HG03108 (cell line): Measurements from ENCODE around the gene ACTN1.
"Not testable (repeated sequence)": the region's sequence is repeated elsewhere in the genome, so short reads cannot be mapped to it uniquely, and the experiment has no call there.

ENCODE experiments used
- ATAC-seq: cut with Tn5 transposase; IDR thresholded peaks from one replicate; pipeline ENCODE4 v1.9.1; 2021; ENCODE audit warnings: moderate library complexity; ENCODE audit not compliant: unreplicated experiment

The ACTN1 gene

DNA sequence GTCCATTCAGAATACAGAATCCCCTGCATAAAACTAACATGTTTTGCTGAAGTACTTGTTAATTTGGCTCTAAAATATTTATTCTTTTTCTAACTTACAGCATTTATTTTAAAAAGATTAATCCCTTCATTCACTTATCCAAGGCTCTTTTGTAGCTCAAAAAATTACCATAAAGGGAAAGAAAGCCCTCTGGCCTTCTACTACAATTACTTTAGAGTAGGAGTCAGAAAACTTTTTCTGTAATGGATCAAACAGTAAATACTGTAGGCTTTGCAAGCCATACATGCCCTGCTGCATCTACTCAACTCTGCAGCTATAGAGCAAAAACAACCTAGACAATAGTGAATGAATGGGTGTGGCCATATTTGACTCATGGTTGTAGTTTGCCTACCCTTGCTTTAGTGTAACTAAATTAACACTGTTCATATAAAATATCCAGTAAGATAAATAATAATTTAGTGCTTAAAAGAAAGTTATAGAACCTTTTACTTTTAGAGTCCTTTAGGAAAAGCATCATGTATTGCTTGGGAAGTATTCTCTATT, 112.0 kb downstream of the ACTN1 start:
- no peak for ATAC-seq

DNA sequence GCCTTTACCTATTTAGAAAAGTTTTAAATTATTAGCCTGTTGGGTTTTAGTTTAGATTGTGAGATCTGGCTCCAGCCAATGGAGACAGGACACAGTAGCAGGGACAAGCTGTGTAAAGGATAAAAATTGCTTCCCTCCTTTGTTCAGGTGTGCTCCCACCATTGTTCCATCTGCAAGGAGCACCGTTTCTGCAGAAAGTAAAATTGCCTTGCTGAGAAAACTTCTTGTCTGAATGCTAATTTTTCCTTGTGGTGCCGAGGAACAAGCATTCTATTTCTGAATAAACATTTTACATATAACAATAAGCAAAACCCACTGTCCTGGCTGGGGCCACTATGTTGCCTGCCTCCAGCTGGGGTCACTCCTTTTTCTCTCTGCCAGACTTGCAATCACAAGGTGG, 113.6 kb downstream of the ACTN1 start:
- no peak for ATAC-seq

DNA sequence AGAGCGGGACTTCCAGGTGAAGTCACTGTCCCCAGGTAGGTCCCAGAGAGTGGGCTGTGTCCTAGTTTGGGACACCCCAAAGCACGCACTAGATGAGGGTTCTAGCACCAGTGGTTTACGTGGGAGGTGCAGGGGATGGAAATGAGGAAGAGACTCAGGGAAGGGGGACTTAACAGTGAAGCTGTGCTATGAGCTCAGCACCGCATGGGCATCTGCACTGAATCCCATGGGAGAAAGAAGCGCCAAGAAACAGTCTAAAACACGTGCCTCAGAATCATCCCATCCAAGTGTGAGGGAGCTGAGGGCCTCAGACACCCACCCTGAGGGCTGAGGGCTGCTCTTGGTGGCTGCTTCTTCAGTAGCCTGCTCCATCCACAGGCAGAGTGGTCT, 114.7 kb downstream of the ACTN1 start:
- no peak for ATAC-seq

DNA sequence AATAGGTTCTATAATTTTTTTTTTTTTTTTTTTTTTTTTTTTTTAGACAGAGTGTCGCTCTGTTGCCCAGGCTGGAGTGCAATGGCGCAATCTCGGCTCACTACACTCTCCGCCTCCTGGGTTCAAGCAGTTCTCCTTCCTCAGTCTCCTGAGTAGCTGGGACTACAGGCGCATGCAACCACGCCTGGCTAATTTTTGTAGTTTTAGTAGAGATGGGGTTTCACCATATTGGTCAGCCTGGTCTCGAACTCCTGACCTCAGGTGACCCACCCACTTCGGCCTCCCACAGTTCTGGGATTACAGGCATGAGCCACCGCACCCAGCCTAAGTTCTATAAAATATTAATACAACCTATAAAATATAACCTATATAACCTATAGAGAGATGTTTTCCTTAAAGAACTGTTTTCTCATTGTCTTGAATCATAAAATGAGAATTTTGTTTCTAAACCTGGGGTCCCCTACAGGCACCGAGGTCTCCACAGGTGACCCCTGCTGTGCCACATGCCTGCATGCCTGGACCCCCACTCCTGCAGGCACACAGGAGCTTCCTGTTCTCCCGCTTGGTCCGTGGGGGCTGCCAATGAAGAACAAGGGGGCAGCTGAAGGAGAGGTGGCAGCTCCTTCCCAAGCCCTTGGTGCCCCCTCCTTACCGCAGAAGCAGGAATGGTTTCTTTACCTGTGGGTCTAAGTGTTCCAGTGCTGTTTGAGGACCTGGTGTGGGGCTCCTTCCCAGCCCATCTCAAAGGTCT, 115.3 kb downstream of the ACTN1 start:
- ATAC-seq: no peak

DNA sequence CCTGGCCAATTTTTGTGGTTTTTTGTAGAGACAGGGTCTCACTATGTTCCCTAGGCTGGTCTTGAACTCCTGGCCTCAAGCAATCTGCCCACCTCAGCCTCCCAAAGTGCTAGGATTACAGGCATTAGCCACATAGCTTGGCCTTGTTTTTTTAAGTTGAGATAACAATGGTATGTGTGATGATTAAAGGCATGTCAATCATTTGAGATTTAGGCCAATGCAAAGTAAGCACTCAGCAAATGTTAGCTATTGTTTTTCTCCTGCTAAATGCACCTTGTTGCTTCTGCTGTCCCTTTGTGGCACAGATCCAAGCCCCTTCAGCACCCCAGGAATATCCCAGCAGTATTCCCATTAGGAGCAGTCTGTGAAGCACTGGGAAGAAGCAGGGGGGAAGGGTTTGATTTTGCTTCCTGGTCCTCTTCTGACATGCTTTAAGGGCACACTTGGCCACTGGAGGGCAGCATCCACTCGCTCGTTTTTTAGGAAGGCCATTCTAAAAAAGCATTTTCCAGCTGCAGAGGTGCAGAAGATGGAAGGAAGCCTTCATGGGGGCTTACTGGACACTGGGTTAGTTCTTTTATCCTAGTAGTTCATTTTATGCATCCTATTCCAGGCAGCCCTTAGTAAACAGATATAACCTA, 116.0 kb downstream of the ACTN1 start:
- no peak for ATAC-seq

DNA sequence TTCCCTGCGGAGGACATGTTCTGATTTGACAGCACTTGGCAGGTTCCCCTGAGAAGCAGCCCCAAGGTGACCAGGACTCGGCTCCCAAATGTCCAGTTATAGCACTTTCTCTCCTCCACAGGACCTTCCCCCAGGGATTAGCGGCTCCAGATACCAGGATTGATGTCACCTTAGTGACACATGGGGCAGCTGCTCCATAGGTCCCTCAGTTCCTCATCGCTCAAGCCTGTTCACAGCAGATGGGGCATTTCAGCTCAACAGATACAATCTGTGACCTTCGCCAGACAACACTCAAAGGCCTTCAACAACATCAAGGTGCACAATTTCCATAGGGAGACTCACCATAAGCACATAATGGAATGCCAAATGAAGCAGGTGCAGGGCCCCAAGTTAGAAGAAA, 118.3 kb downstream of the ACTN1 start:
- ATAC-seq: no peak

DNA sequence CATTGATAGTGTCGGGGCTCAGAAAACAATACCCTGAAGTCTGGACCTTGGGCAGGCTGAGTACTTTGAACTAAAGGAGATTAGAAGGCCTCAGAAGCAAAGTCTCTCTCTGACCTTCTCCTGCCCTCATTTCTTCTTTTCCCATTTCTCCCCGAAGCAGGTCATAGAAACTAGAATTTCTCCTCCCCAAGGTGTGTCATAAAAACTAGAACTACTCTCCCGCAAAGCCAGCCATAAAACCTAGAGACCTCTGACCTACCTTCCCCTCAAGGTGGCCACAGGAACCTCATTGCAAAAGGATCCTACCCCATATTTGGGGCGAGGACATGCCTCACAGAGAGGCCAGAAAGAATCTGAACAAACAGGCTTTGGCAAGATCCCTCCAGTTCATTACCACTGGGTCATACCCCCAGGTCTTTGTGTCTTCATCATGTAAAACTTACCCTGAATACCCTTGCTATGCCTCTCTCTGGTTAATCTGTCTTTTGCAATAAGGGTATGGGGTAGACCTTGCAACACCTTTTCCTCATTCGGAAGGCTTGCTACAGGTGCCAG, 121.5 kb downstream of the ACTN1 start:
- no peak for ATAC-seq

DNA sequence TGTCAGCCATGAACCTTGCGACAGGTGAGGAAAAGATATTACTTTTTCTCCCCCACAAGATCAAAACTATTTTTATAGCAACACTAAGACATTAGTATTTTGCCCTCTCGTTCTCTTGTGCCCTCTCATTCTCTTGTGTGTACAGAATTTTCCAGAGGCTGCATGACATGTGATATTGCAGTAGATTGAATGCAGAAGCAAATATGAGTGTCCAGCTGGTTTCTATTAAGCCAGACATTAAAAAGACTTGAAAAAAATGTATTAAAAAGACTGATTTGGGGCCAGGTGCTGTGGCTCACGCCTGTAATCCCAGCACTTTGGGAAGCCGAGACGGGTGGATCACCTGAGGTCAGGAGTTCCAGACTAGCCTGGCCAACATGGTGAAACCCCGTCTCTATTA, 122.5 kb downstream of the ACTN1 start:
- ATAC-seq: no peak

DNA sequence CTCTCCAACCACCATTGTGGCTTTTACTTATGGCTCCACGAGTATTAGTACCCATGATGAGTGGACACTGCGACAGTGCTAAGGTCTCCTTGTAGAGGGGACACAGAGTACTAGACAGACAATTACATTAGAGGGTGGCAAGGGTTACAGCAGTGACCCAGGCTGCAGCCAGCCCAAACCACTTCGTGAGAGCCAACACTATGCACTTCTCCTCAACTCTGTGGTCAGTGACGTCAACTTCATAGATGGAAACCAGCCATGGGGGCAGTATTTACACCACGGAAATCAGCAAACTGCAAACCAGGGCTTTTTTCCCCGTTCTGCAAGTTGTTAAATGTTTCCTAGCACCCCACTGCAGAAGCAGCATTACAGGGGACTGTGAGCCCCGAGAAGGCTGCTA, 124.7 kb downstream of the ACTN1 start:
- ATAC-seq: no peak

DNA sequence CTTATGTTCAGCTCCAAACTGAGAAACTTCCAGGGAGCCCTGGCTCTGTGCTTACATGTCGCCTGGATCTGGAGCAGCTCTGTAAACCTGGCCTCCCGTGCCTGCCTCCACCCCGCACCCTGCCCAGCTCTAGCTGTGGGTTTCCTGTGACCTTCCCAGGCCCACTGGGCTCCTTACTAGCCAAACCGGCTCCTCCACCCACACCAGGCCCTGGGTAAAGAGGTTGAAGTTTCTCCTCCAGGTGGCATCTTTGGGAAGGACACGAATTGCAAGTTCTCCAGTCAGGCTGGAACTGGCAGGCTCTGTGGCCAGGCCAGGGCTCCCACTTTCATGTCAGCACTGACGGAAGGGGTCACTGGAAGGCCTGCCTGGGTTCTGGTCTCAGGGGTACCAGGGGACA, 125.4 kb downstream of the ACTN1 start:
- ATAC-seq: no peak

DNA sequence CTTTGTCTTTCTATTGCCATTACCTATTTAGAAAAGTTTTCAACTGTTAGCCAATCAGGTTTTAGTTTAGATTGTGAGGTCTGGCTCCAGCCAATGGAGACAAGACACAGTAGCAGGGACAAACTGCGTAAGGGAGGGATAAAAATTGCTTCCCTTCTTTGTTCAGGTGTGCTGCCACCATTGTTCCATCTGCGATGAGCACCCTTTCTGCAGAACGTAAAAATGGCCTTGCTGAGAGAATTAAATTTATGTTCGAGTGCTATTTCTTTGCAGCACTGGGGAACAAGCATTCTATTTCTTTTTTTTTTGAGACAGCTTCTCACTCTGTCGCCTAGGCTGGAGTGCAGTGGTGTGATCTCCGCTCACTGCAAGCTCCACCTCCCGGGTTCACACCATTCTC, 126.6 kb downstream of the ACTN1 start:
- not testable (repeated sequence) for ATAC-seq

DNA sequence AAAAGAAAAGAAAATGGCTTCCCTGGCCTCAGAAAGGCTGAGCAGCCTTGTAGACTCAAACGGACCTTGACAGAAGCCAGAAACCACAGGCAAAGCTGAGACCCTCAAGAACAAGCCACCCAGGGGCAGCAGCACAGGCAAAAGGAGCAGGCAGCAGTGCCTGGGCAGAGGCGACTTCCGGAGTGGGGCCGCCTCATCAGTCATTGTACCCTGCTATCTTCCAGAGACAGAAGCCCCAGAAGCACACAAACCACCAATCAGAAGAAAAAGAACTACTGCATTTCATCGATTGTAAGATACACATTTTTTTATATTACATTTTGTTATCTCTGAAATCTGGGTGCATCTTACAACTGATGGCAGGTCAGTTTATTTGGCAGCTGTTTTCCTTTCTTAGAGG, 128.0 kb downstream of the ACTN1 start:
- ATAC-seq: no peak

DNA sequence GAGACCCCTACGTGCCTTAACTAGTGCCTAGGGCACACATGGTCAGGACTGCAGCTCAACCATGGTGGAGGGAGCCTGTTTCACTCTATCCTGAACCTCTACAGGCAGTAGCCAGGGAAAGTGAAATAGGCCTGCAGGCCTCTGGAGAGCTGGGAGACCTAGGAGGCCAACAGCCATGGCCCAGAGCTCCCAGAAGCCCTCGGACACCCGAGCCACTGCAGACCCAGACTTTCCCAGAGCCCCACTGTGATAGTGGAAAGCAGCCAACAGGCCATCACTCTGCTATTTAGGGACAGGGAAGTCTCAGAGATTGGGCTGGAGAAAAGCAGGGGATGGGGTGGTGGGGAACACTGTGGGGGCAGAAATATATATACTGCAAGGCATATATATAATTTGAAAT, 129.7 kb downstream of the ACTN1 start:
- no peak for ATAC-seq

DNA sequence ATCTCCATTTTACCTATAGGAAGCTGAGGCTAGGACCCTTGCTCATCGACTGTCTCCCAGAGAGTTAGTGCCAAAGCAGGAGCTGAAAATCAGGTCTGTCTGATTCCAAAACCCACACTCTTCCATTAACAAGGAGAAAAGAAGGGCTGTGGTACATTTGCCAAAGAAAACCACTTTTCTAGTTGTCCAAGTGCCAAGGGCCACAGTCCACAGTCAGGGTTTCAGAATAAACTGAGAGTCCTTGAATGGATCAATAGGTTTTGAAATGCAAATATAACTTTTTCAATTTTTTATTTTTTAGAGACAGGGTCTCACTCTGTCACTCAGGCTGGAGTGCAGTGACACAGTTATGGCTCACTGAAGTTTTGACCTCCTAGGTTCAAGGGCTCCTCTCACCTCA, 130.8 kb downstream of the ACTN1 start:
- ATAC-seq: no peak

DNA sequence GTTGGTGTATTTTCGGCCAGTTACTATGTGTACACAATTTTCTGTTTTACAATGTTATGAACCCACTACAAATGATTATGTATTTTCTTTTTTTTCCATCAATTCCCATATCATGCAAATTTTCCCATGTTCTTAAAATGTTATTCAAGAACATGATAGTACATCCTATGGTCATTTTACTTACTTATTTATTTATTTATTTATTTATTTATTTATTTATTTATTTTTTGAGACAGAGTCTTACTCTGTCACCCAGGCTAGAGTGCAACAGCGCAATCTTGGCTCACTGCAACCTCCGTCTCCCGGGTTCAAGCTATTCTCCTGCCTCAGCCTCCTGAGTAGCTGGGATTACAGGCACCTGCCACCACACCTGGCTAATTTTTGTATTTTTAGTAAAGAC, 131.5 kb downstream of the ACTN1 start:
- not testable (repeated sequence) for ATAC-seq

DNA sequence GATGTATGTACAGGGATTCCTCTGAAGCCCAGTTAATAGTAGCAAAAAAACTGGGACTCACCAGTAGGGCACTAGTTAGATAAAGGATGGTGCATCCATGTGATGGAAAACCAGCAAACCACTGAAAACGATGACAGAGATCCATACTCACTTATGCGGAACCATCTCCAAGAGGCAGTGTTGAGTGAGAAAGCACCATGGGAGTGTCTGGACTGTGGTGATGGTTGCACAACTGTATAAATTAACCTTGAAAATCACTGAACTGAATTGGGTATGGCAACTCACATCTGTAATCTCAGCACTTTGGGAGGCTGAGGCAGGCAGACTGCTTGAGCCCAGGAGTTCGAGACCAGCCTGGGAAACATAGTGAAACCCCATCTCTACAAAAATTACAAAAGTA, 132.6 kb downstream of the ACTN1 start:
- ATAC-seq: no peak

DNA sequence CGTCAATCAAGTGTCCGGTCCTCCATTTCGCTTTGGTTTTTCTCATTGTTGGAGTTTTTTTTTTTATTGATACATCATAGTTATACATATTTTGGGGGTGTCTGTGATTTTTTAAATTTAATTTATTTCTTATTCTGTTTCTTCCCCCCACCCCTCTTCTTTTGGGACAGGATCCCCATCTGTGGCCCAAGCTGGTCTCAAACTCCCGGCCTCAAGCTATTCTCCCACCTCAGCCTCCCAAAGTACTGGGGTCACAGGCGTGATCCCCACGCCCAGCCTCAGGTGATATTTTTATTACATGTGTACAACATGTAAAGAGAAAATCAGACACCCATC, 134.9 kb downstream of the ACTN1 start:
- ATAC-seq: no peak

DNA sequence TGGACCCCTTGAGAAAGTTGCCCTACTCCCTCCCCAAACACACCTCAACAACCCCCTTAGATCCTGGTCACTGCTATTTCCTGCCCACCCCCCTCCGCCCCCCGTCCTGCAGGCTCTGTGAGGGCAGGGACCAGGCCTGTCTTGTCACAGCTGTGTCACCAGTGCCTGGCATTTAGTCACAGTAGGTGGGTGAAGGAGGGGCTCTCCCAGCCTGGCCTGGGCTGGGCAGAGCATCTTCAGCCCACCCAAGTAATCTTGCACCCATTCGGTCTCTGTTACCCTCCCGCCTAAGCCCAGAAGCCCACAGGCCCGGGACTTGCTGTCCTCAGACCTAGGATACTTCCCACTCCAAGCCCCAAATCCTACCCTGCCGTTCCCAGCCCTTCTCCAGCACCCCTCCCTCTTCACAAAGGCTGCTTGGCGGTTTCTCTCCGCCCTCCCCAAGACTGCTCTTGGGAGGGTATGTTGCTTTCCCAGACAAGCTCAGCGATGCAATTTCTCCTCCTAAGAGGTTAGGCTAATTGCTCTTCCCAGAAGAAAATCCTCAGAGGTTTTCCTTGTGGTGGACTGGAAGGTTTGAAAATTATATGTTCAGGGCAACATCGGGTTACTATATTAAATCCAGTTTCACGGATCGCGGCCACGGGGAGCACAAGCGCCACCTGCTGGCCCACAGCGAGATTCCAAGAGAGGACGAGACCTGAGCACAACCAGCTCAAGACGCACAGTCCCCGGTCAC, 135.5 kb downstream of the ACTN1 start:
- ATAC-seq: no peak

DNA sequence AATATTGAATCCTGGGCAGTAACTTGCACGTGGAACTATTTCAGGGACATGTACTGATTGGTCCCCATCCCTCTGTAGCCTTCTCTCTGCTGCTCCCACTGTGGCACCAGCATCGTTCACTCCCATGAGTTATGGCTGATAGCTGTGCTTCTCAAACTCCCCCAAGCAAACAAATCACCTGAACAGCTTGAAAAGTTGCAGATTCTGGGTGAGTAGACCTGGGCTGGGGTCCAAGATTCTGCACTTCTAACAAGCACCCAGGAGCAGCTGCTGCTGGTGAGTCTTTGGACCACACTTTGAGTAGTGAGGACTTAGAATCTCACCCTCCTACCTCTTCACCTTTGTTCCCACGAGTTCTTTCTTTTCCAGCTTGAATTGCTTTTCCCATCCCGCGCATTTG, 136.8 kb downstream of the ACTN1 start:
- ATAC-seq: no peak

DNA sequence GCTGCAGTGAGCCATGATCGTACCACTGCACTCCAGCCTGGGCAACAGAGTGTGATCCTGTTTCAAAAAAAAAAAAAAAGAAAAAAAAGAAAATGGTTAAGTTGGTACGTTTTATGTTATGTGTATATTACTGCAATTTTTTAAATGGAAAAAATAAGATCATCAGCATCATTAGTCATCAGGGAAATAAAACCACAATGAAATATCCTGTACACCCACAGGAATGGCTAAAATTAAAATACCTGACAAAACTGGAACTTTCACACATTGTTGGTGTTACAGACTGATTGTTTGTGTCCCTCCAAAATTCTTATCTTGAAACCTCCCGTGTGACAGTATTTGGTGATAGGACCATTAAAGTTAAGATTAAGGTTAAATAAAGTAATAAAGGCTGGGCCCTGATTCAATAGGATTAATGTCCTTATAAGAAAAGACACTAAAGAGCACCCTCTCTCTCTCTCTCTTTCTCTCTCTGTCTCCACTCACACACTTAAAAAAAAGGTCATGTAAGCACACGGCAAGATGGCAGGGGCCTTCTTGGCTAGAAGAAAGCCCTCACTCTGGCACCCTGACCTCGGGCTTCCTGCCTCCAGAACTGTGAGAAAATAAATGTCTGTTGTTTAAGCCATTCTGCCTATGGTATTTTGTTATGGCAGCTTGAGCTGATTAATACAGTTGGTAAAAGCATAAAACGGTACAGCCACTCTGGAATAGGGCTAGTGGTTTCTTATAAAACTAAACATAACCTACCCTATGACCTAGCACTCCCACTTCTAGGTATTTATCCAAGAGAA, 137.9 kb downstream of the ACTN1 start:
- no peak for ATAC-seq

DNA sequence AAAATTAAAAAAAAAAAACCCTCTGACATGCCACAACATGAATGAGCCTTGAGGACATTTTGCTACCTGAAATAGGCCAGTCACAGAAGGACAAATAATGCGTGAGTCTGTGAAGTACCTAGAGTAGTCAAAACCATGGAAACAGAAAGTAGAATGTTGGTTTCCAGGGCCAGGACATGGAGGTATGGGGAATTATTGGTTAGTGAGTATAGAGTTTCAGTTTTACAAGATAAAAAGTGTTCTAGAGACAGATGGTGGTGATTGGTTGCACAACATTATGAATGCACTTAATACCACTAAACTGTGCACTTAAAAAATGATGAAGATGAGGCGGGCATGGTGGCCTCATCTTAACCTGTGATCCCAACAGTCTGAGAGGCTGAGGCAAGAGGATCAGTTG, 138.6 kb downstream of the ACTN1 start:
- no peak for ATAC-seq
